Measurements from ENCODE around the gene CAMSAP1. TPM values are rescaled to one million over a fixed set of nuclear protein-coding genes. Genes with fewer than 3 reads are reported as not detected.
A peak's percentile ranks its signal among the peaks of the same experiment; 100 is the strongest.

The CAMSAP1 gene
- total and polyA plus RNA-seq, 2 donors (not counting 1 experiment from before 2014, with no cell fraction given): 5.0 to 18.8 TPM

GRCh38 chr9:135910216-135910615, 2.9 kb upstream of the CAMSAP1 start:
- TF ChIP-seq EZH2 (IDR thresholded peaks at IDR 0.05; ENCODE audit: low read length, missing control alignments) (no peak), CTCF (conservative IDR thresholded peaks at IDR 0.05 in 1 of 2, IDR thresholded peaks at IDR 0.05 in 1 of 2; ENCODE audit: low read depth in 1 of 2, low read length in 2 of 2) (no peak)
- Histone ChIP-seq H3K27me3 (ENCODE audit: control insufficient read depth, insufficient read depth, low read length) (no peaks in the 10 kb centered on the region), H3K4me1 (ENCODE audit: control insufficient read depth, extremely low read depth, insufficient read depth, low read length) (peaks cover 10% of the 10 kb centered on the region), H3K9me3 (ENCODE audit: control insufficient read depth, insufficient read depth, low read depth, low read length) (peaks cover 3% of the 10 kb centered on the region), H2AFZ (ENCODE audit: low read length) (no peak overlapping the region), H3K4me2 (ENCODE audit: extremely low read depth, insufficient read depth, low read length) (no peak overlapping the region), H3K9ac (ENCODE audit: insufficient read depth, low read length) (no peak overlapping the region), H3K4me3 (replicated peaks in 1 of 4; ENCODE audit: control extremely low read depth in 1 of 4, insufficient read depth in 1 of 4, low read depth in 3 of 4, low read length in 4 of 4) (no peak overlapping the region), H3K36me3 (ENCODE audit: control insufficient read depth, insufficient read depth, low read length) (peaks cover 4% of the 10 kb centered on the region), H3K27ac (ENCODE audit: insufficient read depth, low read length) (no peak overlapping the region), H4K20me1 (ENCODE audit: control insufficient read depth, extremely low read depth, insufficient read depth, low read length) (peaks cover 2% of the 10 kb centered on the region), H3K79me2 (ENCODE audit: control insufficient read depth, insufficient read depth, low read length) (peaks cover 20% of the 10 kb centered on the region)
- DNase-seq (ENCODE audit: low read depth in 2 of 2): no peak

GRCh38 chr9:135909371-135909770, 2.0 kb upstream of the CAMSAP1 start:
- peaks cover 11% of the 10 kb centered on the region for H3K4me1 ChIP-seq (ENCODE audit: control insufficient read depth, extremely low read depth, insufficient read depth, low read length)
- no peaks in the 10 kb centered on the region for H3K27me3 ChIP-seq (ENCODE audit: control insufficient read depth, insufficient read depth, low read length)
- H3K27ac ChIP-seq (ENCODE audit: insufficient read depth, low read length): no peak overlapping the region
- H3K79me2 ChIP-seq (ENCODE audit: control insufficient read depth, insufficient read depth, low read length): peaks cover 29% of the 10 kb centered on the region
- H3K4me2 ChIP-seq (ENCODE audit: extremely low read depth, insufficient read depth, low read length): peak overlapping the region; percentile 44
- no peak for DNase-seq (ENCODE audit: low read depth in 2 of 2)
- H3K4me3 ChIP-seq (replicated peaks in 1 of 4; ENCODE audit: control extremely low read depth in 1 of 4, insufficient read depth in 1 of 4, low read depth in 3 of 4, low read length in 4 of 4): peak overlapping the region in 1 of 4 experiments; percentile 76
- no peak overlapping the region for H3K9ac ChIP-seq (ENCODE audit: insufficient read depth, low read length)
- H4K20me1 ChIP-seq (ENCODE audit: control insufficient read depth, extremely low read depth, insufficient read depth, low read length): peaks cover 2% of the 10 kb centered on the region
- H2AFZ ChIP-seq (ENCODE audit: low read length): no peak overlapping the region
- no peak for TF ChIP-seq CTCF (conservative IDR thresholded peaks at IDR 0.05 in 1 of 2, IDR thresholded peaks at IDR 0.05 in 1 of 2; ENCODE audit: low read depth in 1 of 2, low read length in 2 of 2)
- TF ChIP-seq EZH2 (IDR thresholded peaks at IDR 0.05; ENCODE audit: low read length, missing control alignments): no peak
- peaks cover 2% of the 10 kb centered on the region for H3K36me3 ChIP-seq (ENCODE audit: control insufficient read depth, insufficient read depth, low read length)
- no peaks in the 10 kb centered on the region for H3K9me3 ChIP-seq (ENCODE audit: control insufficient read depth, insufficient read depth, low read depth, low read length)

GRCh38 chr9:135908754-135909204, 1.4 kb upstream of the CAMSAP1 start:
- H3K27ac ChIP-seq (ENCODE audit: insufficient read depth, low read length): no peak overlapping the region
- H3K79me2 ChIP-seq (ENCODE audit: control insufficient read depth, insufficient read depth, low read length): peaks cover 35% of the 10 kb centered on the region
- H3K4me3 ChIP-seq (replicated peaks in 1 of 4; ENCODE audit: control extremely low read depth in 1 of 4, insufficient read depth in 1 of 4, low read depth in 3 of 4, low read length in 4 of 4): peak overlapping the region in 3 of 4 experiments; percentile 54 to 76 (median 66)

More at GRCh38 chr9:135908754-135909204, 1.4 kb upstream of the CAMSAP1 start:
- Histone ChIP-seq H3K27me3 (ENCODE audit: control insufficient read depth, insufficient read depth, low read length) (no peaks in the 10 kb centered on the region), H3K4me2 (ENCODE audit: extremely low read depth, insufficient read depth, low read length) (peak overlapping the region; percentile 81), H3K9ac (ENCODE audit: insufficient read depth, low read length) (no peak overlapping the region), H4K20me1 (ENCODE audit: control insufficient read depth, extremely low read depth, insufficient read depth, low read length) (peaks cover 2% of the 10 kb centered on the region), H3K9me3 (ENCODE audit: control insufficient read depth, insufficient read depth, low read depth, low read length) (no peaks in the 10 kb centered on the region), H3K4me1 (ENCODE audit: control insufficient read depth, extremely low read depth, insufficient read depth, low read length) (peaks cover 11% of the 10 kb centered on the region), H3K36me3 (ENCODE audit: control insufficient read depth, insufficient read depth, low read length) (peaks cover 2% of the 10 kb centered on the region), H2AFZ (ENCODE audit: low read length) (no peak overlapping the region)
- DNase-seq (ENCODE audit: low read depth in 2 of 2): no peak
- TF ChIP-seq CTCF (conservative IDR thresholded peaks at IDR 0.05 in 1 of 2, IDR thresholded peaks at IDR 0.05 in 1 of 2; ENCODE audit: low read depth in 1 of 2, low read length in 2 of 2): no peak
- no peak for TF ChIP-seq EZH2 (IDR thresholded peaks at IDR 0.05; ENCODE audit: low read length, missing control alignments)
